ENCODE data around the gene OSTF1. TPM values are rescaled to one million over a fixed set of nuclear protein-coding genes. Genes with fewer than 3 reads are reported as not detected.

OSTF1 gene
- total RNA-seq, 4 donors from 2014 or later = 3.3 to 54.4 (median 32.2) TPM

DNA sequence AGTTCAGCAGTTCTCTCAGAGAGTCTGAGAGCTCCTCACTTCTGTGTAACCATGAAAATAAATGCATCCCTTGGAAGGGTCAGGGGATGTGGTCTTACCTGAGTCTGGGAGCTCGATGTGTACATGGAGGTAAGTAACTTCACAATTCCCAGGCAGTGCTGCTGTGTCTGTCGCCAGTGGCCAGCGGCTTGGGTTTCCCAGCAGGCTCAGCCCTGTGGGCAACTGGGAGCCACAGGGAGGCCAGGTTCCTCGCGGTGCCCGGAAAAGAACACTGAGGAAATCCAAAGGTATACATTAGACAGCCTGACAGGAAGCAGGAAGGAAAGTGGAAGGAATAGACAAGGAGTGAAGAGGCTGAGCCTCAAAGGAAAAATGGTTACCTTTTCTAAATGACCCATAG, 62.2 kb downstream of the OSTF1 start:
- H3K27ac ChIP-seq = no peak overlapping the region
- no peaks in the 10 kb centered on the region for H3K9me3 ChIP-seq
- no peak for DNase-seq
- TF ChIP-seq, protein P1, sequence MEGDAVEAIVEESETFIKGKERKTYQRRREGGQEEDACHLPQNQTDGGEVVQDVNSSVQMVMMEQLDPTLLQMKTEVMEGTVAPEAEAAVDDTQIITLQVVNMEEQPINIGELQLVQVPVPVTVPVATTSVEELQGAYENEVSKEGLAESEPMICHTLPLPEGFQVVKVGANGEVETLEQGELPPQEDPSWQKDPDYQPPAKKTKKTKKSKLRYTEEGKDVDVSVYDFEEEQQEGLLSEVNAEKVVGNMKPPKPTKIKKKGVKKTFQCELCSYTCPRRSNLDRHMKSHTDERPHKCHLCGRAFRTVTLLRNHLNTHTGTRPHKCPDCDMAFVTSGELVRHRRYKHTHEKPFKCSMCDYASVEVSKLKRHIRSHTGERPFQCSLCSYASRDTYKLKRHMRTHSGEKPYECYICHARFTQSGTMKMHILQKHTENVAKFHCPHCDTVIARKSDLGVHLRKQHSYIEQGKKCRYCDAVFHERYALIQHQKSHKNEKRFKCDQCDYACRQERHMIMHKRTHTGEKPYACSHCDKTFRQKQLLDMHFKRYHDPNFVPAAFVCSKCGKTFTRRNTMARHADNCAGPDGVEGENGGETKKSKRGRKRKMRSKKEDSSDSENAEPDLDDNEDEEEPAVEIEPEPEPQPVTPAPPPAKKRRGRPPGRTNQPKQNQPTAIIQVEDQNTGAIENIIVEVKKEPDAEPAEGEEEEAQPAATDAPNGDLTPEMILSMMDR (IDR thresholded peaks at IDR 0.05) = no peak
- TF ChIP-seq POLR2A (IDR thresholded peaks at IDR 0.05) = no peak
- intact Hi-C loops (cut with DNase I; ENCODE audit: low total_unique reads) = no loop called here
- no peak overlapping the region for H3K4me3 ChIP-seq
- no peaks in the 10 kb centered on the region for H3K36me3 ChIP-seq
- no peaks in the 10 kb centered on the region for H3K4me1 ChIP-seq
- H3K27me3 ChIP-seq = no peaks in the 10 kb centered on the region

- no peaks in the 10 kb centered on the region for H3K4me1 ChIP-seq
- no peaks in the 10 kb centered on the region for H3K27me3 ChIP-seq
- H3K4me3 ChIP-seq = no peak overlapping the region
- TF ChIP-seq POLR2A (IDR thresholded peaks at IDR 0.05) = no peak
- TF ChIP-seq, protein P1 (IDR thresholded peaks at IDR 0.05) = no peak
- H3K36me3 ChIP-seq = no peaks in the 10 kb centered on the region
- DNase-seq = no peak
- intact Hi-C loops (cut with DNase I; ENCODE audit: low total_unique reads) = no loop called here
- no peak overlapping the region for H3K27ac ChIP-seq
- no peaks in the 10 kb centered on the region for H3K9me3 ChIP-seq
Observed at GRCh38 chr9:75152416-75152815, 64.1 kb downstream of the OSTF1 start.

DNA sequence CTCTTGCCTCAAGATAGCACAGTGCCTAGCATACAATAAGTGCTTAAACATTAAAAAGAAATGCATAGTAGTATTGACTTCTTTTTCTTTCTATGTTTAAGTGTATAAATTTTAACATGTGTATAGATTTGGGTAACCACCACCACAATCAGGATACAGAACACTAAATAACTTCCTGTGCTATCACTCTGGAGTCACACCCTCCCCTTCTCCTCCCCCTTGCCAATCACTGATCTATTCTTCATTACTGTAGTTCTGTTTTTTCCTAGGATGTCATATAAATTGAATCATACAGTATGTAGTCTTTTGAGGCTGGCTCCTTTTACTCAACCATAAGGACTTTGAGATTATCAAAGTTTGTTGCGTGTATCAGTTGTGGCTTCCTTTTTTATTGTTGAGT, 68.5 kb downstream of the OSTF1 start:
- no peak for TF ChIP-seq POLR2A (IDR thresholded peaks at IDR 0.05)
- TF ChIP-seq, protein P1 (IDR thresholded peaks at IDR 0.05) = no peak
- intact Hi-C loops (cut with DNase I; ENCODE audit: low total_unique reads) = no loop called here
- DNase-seq = no peak
- H3K36me3 ChIP-seq = no peaks in the 10 kb centered on the region
- no peaks in the 10 kb centered on the region for H3K27me3 ChIP-seq
- no peak overlapping the region for H3K27ac ChIP-seq
- no peaks in the 10 kb centered on the region for H3K9me3 ChIP-seq
- H3K4me1 ChIP-seq = no peaks in the 10 kb centered on the region
- H3K4me3 ChIP-seq = no peak overlapping the region

DNA sequence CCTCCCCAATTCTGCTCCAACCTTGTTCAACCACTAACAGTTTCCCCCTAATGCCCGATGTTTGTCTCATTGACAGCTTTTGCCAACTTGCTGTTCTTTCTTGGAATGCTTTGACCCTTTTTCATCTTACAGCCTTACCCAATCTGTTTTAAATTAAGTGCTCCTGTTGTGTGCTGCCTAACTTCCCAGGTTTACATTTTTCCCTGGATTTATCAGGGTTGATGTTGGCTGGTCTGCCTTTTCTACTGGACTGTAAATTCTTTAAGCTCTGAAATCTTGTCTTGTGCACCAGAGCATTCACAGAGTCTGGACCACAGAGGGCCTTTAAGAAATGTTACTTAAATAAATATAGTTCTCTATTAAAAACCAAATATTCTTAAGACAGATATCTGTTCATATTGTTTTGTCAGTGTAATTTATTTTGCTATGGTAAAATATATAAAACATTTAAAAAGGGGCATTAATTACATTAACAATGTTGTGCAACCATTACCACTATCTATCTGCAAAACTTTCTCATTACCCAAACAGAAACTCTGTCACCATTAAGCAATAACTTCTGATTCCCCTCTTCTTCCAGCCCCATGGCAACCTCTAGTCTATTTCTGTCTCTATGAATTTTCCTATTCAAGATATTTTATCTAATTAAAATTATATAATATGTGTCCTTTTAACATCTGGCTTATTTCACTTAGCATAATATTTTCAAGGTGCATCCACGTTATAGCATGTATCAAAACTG, 73.0 kb downstream of the OSTF1 start:
- Histone ChIP-seq H3K4me1 (no peaks in the 10 kb centered on the region), H3K27me3 (no peaks in the 10 kb centered on the region), H3K4me3 (no peak overlapping the region), H3K27ac (no peak overlapping the region), H3K36me3 (no peaks in the 10 kb centered on the region), H3K9me3 (no peaks in the 10 kb centered on the region)
- intact Hi-C loops (cut with DNase I; ENCODE audit: low total_unique reads) = no loop called here
- TF ChIP-seq, protein P1 (IDR thresholded peaks at IDR 0.05) = no peak
- TF ChIP-seq POLR2A (IDR thresholded peaks at IDR 0.05) = no peak
- no peak for DNase-seq

GRCh38 chr9:75163764-75164163, 75.5 kb downstream of the OSTF1 start:
- no peak for DNase-seq
- no peak overlapping the region for H3K4me3 ChIP-seq
- H3K4me1 ChIP-seq = no peaks in the 10 kb centered on the region
- intact Hi-C loops (cut with DNase I; ENCODE audit: low total_unique reads) = no loop called here
- TF ChIP-seq, protein P1 (IDR thresholded peaks at IDR 0.05) = no peak
- TF ChIP-seq POLR2A (IDR thresholded peaks at IDR 0.05) = no peak
- H3K9me3 ChIP-seq = no peaks in the 10 kb centered on the region
- H3K27ac ChIP-seq = no peak overlapping the region
- H3K36me3 ChIP-seq = no peaks in the 10 kb centered on the region
- no peaks in the 10 kb centered on the region for H3K27me3 ChIP-seq

Data from uterus (tissue), 4 donors.